A673 (cell line): ENCODE data around the gene NKX6-2.

Experiments
- EZH2 ChIP-seq: fragments of 200-600 bp; sonication (generic); IDR thresholded peaks from 2 replicates; pipeline ENCODE4 v1.6.1; 2017; ENCODE audit warnings: borderline replicate concordance, low read depth, mild to moderate bottlenecking, mixed read lengths, antibody characterized with exemption, low read length; ENCODE audit not compliant: poor library complexity, severe bottlenecking
- TF ChIP-seq, protein P1 (sequence below): fragments of 300-800, 200-600 bp; sonication (generic); conservative IDR thresholded peaks from 2 replicates; pipeline ENCODE4 v1.5.1; 2017; ENCODE audit warnings: low read depth, mild to moderate bottlenecking, antibody characterized with exemption, low read length, moderate library complexity, mixed read lengths

DNA sequence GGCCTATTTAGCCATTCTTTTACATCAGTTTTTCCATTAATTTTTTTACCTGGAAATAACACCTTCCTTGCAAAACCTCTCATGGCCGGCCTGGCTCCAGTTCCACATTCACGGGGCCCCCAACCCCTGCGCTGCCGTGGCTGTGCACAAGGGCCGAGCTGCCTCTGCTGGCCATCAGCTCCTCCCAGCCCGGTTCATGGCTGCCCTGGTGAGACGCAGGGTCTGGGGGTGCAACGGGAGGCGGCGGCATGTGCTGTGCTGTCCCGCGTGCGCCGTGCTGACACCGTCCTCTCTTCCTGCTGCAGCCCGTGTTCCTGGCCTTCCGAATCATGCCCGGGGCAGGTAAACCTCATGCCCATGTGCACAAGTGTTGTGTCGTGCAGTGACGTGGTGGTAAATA, 4.4 kb downstream of the NKX6-2 start:
- TF ChIP-seq, protein P1, sequence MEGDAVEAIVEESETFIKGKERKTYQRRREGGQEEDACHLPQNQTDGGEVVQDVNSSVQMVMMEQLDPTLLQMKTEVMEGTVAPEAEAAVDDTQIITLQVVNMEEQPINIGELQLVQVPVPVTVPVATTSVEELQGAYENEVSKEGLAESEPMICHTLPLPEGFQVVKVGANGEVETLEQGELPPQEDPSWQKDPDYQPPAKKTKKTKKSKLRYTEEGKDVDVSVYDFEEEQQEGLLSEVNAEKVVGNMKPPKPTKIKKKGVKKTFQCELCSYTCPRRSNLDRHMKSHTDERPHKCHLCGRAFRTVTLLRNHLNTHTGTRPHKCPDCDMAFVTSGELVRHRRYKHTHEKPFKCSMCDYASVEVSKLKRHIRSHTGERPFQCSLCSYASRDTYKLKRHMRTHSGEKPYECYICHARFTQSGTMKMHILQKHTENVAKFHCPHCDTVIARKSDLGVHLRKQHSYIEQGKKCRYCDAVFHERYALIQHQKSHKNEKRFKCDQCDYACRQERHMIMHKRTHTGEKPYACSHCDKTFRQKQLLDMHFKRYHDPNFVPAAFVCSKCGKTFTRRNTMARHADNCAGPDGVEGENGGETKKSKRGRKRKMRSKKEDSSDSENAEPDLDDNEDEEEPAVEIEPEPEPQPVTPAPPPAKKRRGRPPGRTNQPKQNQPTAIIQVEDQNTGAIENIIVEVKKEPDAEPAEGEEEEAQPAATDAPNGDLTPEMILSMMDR: no peak
- TF ChIP-seq EZH2: no peak
